Gastrocnemius medialis (tissue), 4 donors: ENCODE measurements around the gene TMPRSS13.

ENCODE experiments used
- POLR2A ChIP-seq, 2 donors: fragments of 450-650 bp; IDR thresholded peaks; one replicate each; pipeline ENCODE4 v1.6.1; 2017; ENCODE audit warnings: antibody characterized with exemption in 2 of 2, mild to moderate bottlenecking in 2 of 2, moderate library complexity in 2 of 2
- TF ChIP-seq, protein P1 (sequence below), 5 experiments: fragments of 450-650 bp in 3 of 5; fragments of 200-600 bp in 2 of 5; sonication (generic) in 2 of 5; IDR thresholded peaks in 4 of 5; conservative IDR thresholded peaks in 1 of 5; 1 replicate in 4 of 5; 2 replicates in 1 of 5; pipeline ENCODE4 v1.5.1; 2016 to 2019; ENCODE audit warnings: antibody characterized with exemption in 5 of 5, mild to moderate bottlenecking in 3 of 5, moderate library complexity in 3 of 5

- TF ChIP-seq, protein P1, sequence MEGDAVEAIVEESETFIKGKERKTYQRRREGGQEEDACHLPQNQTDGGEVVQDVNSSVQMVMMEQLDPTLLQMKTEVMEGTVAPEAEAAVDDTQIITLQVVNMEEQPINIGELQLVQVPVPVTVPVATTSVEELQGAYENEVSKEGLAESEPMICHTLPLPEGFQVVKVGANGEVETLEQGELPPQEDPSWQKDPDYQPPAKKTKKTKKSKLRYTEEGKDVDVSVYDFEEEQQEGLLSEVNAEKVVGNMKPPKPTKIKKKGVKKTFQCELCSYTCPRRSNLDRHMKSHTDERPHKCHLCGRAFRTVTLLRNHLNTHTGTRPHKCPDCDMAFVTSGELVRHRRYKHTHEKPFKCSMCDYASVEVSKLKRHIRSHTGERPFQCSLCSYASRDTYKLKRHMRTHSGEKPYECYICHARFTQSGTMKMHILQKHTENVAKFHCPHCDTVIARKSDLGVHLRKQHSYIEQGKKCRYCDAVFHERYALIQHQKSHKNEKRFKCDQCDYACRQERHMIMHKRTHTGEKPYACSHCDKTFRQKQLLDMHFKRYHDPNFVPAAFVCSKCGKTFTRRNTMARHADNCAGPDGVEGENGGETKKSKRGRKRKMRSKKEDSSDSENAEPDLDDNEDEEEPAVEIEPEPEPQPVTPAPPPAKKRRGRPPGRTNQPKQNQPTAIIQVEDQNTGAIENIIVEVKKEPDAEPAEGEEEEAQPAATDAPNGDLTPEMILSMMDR (IDR thresholded peaks at IDR 0.05 in 4 of 5, conservative IDR thresholded peaks at IDR 0.05 in 1 of 5) = no peak
- no peak for TF ChIP-seq POLR2A (IDR thresholded peaks at IDR 0.05)
Measured at GRCh38 chr11:117884994-117885393, 44.2 kb downstream of the TMPRSS13 start.
